Mesothelial cell of epicardium (in vitro differentiated cells): ENCODE results near the gene FFAR1. TPM values are rescaled to one million over a fixed set of nuclear protein-coding genes. Genes with fewer than 3 reads are reported as not detected.
"Not testable (repeated sequence)": the region's sequence is repeated elsewhere in the genome, so short reads cannot be mapped to it uniquely, and the experiment has no call there.

Experiments used
- DNase-seq, 2 experiments: peaks; one replicate each; pipeline ENCODE4 v3.0.0; 2021; ENCODE audit warnings: low spot score in 2 of 2; ENCODE audit not compliant: unreplicated experiment in 2 of 2
- H3K27ac Mint-ChIP-seq: 2 replicates; pipeline ENCODE4 v1.8.0; 2021; ENCODE audit warnings: mixed read lengths
- H3K27me3 Mint-ChIP-seq: 2 replicates; pipeline ENCODE4 v1.8.0; 2021; ENCODE audit warnings: low read depth, mixed read lengths
- H3K36me3 Mint-ChIP-seq: 2 replicates; pipeline ENCODE4 v1.8.0; 2021; ENCODE audit warnings: mixed read lengths
- H3K4me1 Mint-ChIP-seq: 2 replicates; pipeline ENCODE4 v1.8.0; 2021; ENCODE audit warnings: mixed read lengths
- H3K4me3 Mint-ChIP-seq: 2 replicates; pipeline ENCODE4 v1.8.0; 2021; ENCODE audit warnings: mild to moderate bottlenecking, moderate library complexity, mixed read lengths
- H3K9me3 Mint-ChIP-seq: 2 replicates; pipeline ENCODE4 v1.8.0; 2021; ENCODE audit warnings: mixed read lengths
- CTCF ChIP-seq: fragments of 200-600 bp; sonication (generic); IDR thresholded peaks from one replicate; pipeline ENCODE4 v1.5.0; 2021; ENCODE audit warnings: antibody characterized with exemption; ENCODE audit not compliant: unreplicated experiment
- total RNA-seq: library from RNA; stranded (reverse); gene quantifications from 3 replicates; pipeline ENCODE4 v1.2.1, GENCODE V29; 2021

Gene FFAR1
- total RNA-seq, 1 donor from 2014 or later: 0.96 TPM

GRCh38 chr19:35353635-35354034 is 5.9 kb downstream of the FFAR1 start:
- Mint-ChIP-seq H3K27me3 (peaks cover 2% of the 10 kb centered on the region), H3K4me3 (no peak overlapping the region), H3K36me3 (no peaks in the 10 kb centered on the region), H3K27ac (no peak overlapping the region), H3K9me3 (no peaks in the 10 kb centered on the region), H3K4me1 (peaks cover 7% of the 10 kb centered on the region)
- no peak for DNase-seq
- TF ChIP-seq CTCF: no peak

- H3K9me3 Mint-ChIP-seq: no peaks in the 10 kb centered on the region
Measured at GRCh38 chr19:35354898-35355297, 7.2 kb downstream of the FFAR1 start.

GRCh38 chr19:35355791-35356460 is 8.2 kb downstream of the FFAR1 start:
- peaks cover 7% of the 10 kb centered on the region for H3K4me1 Mint-ChIP-seq
- H3K27me3 Mint-ChIP-seq: peaks cover 3% of the 10 kb centered on the region
- TF ChIP-seq CTCF: no peak
- DNase-seq: no peak
- no peak overlapping the region for H3K4me3 Mint-ChIP-seq
- H3K9me3 Mint-ChIP-seq: no peaks in the 10 kb centered on the region
- H3K27ac Mint-ChIP-seq: no peak overlapping the region
- H3K36me3 Mint-ChIP-seq: no peaks in the 10 kb centered on the region

More at GRCh38 chr19:35354898-35355297, 7.2 kb downstream of the FFAR1 start:
- DNase-seq: no peak
- TF ChIP-seq CTCF: no peak
- Mint-ChIP-seq H3K4me3 (no peak overlapping the region), H3K27me3 (peaks cover 2% of the 10 kb centered on the region), H3K4me1 (peaks cover 7% of the 10 kb centered on the region), H3K27ac (no peak overlapping the region), H3K36me3 (no peaks in the 10 kb centered on the region)

DNA sequence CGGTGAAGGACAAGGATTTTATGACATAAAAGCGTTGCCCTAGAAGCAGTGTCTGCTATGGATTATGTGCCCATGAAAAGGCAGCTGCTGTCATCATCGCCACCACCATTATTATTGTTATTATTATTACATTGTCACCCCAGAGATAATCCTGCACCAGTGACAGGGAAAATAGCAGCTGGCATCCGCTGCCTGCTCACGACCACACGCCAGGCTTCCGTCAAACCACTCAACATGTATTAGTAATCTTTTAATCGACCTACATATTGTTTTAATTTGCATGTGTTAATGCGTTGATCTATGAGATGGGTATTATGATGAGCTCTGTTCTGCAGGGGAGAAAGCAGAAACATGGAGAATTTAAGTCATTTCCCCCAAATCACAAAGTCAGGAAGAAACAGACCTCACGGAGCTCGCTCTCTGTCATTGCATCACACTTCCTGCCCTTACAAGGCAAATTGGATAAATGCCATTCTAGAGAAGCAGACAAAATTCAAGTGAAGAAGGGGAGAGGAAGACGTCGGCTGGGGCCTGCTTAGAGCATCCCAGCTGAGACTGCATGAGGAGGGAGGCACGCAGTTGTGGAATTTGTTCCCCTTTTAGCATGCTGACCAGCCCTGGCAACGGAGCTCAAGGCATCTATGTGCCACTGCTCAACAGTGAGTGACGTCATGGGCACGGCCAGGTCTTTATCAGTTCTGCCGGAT is 10.3 kb downstream of the FFAR1 start, which contains the start of gene FFAR3:
Gene FFAR3 (plus strand): TSS at position 594 of the 707 bp plus-strand sequence. CDS start 431 bp downstream, outside the sequence.
- Mint-ChIP-seq H3K27me3 (peaks cover 8% of the 10 kb centered on the region), H3K4me1 (peaks cover 6% of the 10 kb centered on the region), H3K36me3 (no peaks in the 10 kb centered on the region), H3K27ac (no peak within 1 kb of the TSS), H3K4me3 (no peak within 1 kb of the TSS), H3K9me3 (no peaks in the 10 kb centered on the region)
- no peak for TF ChIP-seq CTCF
- DNase-seq: no peak

- H3K36me3 Mint-ChIP-seq, H3K4me1 Mint-ChIP-seq, H3K27me3 Mint-ChIP-seq, H3K9me3 Mint-ChIP-seq, H3K27ac Mint-ChIP-seq, H3K4me3 Mint-ChIP-seq, DNase-seq: not testable (repeated sequence)
Measured at GRCh38 chr19:35358834-35359233, 11.1 kb downstream of the FFAR1 start.

- DNase-seq: peak in 1 of 2 experiments; percentile 21
- not testable (repeated sequence) for H3K36me3 Mint-ChIP-seq, H3K4me3 Mint-ChIP-seq, H3K27me3 Mint-ChIP-seq, H3K9me3 Mint-ChIP-seq, H3K4me1 Mint-ChIP-seq, H3K27ac Mint-ChIP-seq
Measured at GRCh38 chr19:35359395-35359794, 11.7 kb downstream of the FFAR1 start.

DNA sequence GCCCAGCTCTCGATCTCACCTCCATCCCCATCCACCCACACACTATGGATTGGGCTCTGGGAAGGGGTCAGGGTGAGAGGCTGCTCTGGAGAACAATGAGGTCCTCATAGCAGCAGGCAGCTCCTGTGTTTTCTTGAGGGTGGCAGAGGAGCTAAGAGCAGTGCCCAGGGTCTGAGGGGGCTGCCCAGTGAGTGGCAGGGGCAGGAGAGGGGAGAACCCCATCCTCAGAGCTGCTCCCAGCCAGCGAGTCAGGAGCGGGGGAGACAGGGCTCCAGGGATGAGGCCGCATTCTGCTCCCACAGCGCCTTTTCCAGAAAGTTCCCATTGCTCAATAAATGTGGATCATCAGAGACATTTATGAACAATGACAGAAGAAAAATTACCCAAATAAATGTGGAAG is 12.4 kb downstream of the FFAR1 start:
- not testable (repeated sequence) for H3K9me3 Mint-ChIP-seq, H3K36me3 Mint-ChIP-seq

More for the DNA sequence above, 12.4 kb downstream of the FFAR1 start:
- not testable (repeated sequence) for H3K4me3 Mint-ChIP-seq, H3K27ac Mint-ChIP-seq, H3K4me1 Mint-ChIP-seq
- peaks cover 11% of the 10 kb centered on the region for H3K27me3 Mint-ChIP-seq
- DNase-seq: peak in 1 of 2 experiments; percentile 10
